Measurements from ENCODE around the gene FGR.

Gene FGR

DNA sequence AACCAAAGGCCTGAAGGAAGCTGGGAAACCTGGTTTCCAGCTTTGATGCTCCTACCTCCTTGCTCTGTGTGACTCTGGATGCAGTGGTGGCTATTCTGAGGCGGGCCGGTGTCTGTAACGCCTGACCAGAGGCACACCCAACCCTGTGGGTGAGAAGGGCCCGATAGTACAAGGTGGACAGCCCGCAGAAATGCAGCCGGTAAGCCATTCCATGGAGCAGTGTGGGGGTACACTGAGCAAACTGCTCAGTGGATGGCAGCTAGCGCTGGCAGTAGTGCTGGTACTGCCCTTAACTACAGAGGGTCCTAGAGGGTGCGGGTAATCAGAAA is 67.0 kb downstream of the FGR start:
- no peak for DNase-seq (ENCODE audit: low read depth)

DNA sequence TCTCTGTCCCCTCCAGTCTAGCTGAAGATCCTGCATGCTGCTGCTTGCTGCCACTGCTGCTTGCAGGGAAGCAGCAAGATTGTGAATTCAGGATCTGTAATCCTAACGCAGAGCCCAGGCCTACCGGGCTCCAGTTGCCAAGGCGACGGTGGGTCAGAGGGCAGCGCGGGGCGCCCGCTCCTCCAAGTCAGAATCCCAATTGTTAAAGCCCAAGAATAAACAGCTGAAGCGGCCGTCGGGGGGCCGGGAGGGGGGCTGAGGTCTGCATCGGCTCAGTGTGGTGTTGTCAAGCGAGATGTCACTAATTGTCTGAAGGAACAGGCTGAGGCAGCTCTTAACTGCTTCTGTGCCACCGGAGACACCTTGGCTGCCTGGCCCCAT is 67.8 kb downstream of the FGR start:
- no peak for DNase-seq (ENCODE audit: low read depth)

DNA sequence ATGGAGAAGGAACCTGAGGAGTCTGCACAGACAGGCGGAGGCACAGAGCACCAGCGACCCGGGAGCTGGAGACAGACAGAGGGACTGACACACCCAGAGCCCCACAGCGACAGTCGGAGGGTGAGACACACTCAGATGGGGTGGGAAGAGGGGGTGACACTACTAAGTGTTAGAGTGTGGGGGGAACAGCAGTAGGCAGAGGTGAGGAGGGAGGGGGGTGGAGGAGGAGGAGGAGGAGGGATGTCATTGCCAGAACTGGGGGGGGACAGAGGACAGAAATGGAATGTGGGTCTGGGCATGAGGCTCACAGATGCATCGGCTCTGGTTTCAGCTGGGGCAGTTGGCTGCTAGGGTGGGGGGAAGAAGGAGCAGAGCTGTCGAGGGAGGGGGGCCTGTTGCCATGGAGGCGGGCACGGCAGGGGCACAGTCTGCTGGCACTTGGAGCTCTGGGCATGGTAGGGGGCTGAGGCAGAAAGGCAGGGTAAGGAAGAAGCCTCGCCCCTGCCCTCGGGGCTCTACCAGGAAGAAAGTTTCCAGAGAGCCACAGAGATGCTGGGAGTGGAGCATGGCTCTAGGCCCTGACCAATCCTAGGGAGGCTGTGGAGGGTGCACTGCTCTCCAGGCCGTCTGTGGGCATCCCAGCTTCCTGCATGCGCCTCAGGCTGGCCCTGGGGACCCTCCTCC is 68.4 kb downstream of the FGR start:
- no peak for DNase-seq (ENCODE audit: low read depth)

DNA sequence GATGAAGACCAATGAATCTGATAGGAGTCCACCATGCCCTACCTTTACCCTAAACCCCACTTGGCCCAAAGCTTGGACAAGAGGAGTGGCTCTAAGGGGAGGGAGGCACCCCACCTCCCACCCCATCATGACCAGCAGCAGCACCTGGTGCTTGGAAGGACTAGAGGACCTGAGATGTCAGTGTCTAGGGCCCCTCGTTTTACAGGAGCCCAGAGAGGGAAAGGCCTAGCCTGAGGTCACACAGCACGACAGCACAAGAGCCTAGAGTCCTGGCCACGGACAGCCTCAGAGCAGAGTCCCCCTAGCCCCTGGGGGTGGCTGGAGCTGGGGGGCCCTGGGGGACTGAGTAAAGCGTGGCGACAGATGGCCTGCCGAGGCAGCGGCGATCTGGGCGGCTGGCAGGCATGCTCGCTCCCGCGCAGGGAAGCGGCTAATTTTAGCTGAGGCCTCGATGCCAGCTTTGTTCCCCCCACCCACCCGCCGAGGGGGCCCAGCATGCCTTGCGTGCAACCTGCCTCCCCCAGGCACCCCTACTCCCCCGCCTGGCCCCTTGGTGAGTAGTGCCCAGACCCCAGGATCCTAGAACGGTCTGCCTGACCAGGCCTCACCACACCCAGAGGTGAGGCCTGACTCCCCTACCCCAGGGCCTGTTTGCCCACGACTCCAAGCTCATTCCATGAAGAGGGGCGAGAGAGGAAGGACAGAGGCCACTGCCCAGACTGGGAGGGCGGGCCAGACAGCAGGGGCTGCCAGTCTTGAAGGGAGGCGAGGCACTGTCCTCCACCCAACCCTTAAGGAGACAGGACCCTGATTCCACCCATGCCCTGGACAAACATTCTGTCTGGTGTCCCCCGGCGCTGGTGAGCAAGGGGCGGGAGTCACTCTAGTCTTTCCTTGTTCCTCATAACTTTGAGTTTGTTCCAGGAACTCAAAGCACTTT is 70.0 kb downstream of the FGR start:
- no peak for DNase-seq (ENCODE audit: low read depth)

DNA sequence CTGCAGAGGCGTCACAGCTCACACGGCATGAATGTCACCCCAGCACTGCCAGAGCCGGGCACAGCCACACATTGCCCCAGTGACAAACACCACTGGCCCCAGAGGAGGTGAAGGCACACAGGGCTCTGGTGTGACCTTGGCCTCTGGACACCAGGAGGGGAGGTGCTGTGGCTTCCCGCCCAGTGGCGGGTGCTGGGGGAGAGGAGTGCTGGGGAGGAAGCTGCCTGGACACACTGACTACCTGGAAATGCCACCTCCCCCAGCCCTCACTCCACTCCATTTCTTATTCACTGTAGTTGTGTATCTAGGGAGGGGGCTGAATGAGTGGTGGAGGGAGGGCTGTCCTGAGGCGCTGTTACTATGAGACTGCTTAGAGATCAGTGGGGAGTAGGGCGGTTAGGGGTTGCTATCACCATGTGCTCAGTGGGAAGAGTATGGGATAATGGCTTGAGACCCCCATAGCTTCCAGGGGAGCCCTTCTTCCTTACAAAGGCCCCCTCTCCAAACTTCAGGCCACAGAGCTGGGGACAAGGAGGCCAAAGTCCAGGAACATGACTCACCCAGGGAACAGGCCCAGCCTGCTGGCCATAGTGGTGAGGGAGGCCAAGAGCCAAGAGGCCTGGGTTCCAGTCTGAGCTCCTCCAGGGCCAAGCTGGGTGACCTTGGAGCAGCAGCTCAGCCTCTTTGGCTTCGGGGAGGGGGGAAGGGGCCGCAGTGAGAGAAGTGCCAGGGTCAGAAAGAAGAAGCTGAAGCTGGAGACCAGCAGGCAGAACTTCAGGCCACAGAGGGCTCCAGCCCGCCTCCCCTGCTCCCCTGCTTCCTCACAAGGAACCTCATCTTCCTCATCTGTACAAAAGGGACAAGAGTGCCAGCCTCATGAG is 71.2 kb downstream of the FGR start:
- peak; percentile 45 for DNase-seq (ENCODE audit: low read depth)

DNA sequence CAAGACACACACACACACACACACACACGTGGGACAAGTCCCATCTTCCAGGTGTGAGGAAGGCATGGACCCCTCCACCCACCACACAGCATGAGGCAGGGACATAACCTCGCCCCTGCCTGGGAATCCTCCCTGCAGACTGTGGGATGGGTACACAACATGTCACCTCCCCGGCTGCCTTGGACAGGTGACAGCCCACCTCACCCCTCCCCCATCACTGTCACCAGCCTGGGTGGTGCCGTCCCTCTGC is 71.7 kb downstream of the FGR start:
- no peak for DNase-seq (ENCODE audit: low read depth)

DNA sequence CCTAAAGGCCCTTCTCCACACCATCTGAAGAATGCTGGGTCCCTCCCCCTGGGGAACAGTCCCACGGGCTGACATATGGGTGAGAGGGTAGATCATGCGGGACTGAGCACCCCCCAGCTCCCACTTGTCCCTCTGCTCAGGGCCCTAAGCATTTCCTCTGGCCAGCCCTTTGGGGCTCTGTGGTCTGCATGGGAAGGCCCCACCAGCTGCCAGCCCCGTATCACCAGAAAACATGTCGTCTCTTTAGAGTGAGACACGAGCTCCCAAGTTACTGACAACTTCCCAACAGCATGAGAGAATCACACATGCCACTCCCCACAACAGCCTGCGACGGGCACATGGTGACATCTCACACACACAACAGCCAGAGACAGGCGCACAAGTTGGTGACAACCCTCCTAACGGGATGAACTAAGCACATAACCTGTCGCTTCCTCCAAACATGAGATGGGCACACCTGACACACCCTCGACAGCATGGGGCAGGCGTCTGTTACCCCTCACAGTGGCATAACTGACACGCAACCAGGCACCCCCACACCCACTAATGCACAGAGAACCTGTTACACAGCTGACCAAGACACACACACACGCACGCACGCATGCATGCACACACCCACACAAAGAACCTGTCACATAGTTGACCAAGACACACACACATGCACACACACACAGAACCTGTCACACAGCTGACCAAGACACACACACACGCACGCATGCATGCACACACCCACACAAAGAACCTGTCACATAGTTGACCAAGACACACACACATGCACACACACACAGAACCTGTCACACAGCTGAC is 72.2 kb downstream of the FGR start:
- no peak for DNase-seq (ENCODE audit: low read depth)
